ENCODE measurements around the gene USP40. TPM values are rescaled to one million over a fixed set of nuclear protein-coding genes. Genes with fewer than 3 reads are reported as not detected.

The USP40 gene
- total and polyA plus RNA-seq, 9 of the 15 experiments (the other 6 are each of a cell fraction or from before 2014, with no cell fraction given): 5.5 to 15.0 (median 9.3) TPM

DNA sequence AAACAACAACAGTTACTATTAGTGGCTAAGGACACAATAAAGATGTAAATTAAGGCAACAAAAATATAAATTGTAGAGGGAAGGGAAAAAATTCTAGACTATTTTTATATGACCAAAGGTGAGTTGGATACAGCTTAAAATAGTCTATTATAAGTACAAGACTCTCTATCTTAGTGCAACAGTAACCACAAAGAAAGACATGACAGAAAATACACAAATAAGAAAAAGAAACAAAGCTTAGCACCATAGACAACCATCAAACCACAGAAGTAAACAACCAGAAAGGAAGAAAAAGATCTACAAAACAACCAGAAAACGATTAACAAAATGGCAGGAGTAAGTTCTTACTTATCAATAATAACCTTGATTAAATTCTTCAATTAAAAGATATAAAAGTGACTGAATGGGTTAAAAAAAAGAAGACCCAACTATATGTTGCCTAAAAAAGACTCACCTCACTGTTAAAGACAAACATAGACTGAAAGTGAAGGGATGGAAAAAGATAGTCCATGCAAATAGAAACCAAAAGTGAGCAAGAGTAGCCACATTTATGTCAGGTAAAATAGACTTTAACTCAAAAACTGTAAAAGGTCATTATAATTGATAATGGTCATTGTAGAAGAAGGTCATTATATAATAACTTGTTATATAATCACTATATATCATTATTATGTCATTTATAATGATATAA, 62.5 kb downstream of the USP40 start:
- no TSS peak for BruUV-seq (replicated peaks)
- Histone ChIP-seq H3K4me1 (replicated peaks in 1 of 2; ENCODE audit: control insufficient read depth in 2 of 2, insufficient read depth in 2 of 2, low read length in 2 of 2) (no peaks in the 10 kb centered on the region), H3K27me3 (ENCODE audit: control insufficient read depth in 2 of 2, insufficient read depth in 2 of 2, low read length in 2 of 2) (no peaks in the 10 kb centered on the region), H3K79me2 (ENCODE audit: control insufficient read depth, insufficient read depth, low read length) (no peaks in the 10 kb centered on the region), H3K9me1 (ENCODE audit: control insufficient read depth, insufficient read depth, low read length) (no peaks in the 10 kb centered on the region), H4K20me1 (replicated peaks; ENCODE audit: control insufficient read depth, insufficient read depth, low read length) (no peaks in the 10 kb centered on the region), H3K36me3 (ENCODE audit: control insufficient read depth, insufficient read depth, low read length) (no peaks in the 10 kb centered on the region), H3K4me2 (ENCODE audit: insufficient read depth, low read length) (no peak overlapping the region), H3K27ac (ENCODE audit: extremely low read depth, low read depth, low read length) (no peak overlapping the region), H3K9me3 (replicated peaks; ENCODE audit: control insufficient read depth, insufficient read depth, low read depth, low read length) (no peaks in the 10 kb centered on the region), H3K9ac (ENCODE audit: insufficient read depth in 1 of 2, low read depth in 2 of 2, low read length in 2 of 2) (no peak overlapping the region), H3K4me3 (no peak overlapping the region), H2AFZ (ENCODE audit: low read depth, low read length) (no peak overlapping the region)
- DNase-seq (ENCODE audit: extremely low read depth in 1 of 4, low spot score in 3 of 4): no peak
- no peak for ATAC-seq
- no peak for FAIRE-seq
- intact Hi-C loops (cut with micrococcal nuclease): no loop called here
- ChIA-PET CTCF (ENCODE audit: low intra/inter-chr PET ratio) (no interaction called here), POLR2A (no interaction called here)
- in situ Hi-C loops (cut with MboI): no loop called here
- WGBS (ENCODE audit: insufficient coverage, low coverage, missing lambda C conversion rate): 0% methylated on average over 1 of the region's 1 CpG
- no peak for TF ChIP-seq CBX1 (IDR thresholded peaks at IDR 0.05; ENCODE audit: low read depth)
- no peak for TF ChIP-seq ZC3H4 (CRISPR knock-in tag; IDR thresholded peaks at IDR 0.05; ENCODE audit: borderline replicate concordance)
- TF ChIP-seq ZNF165 (CRISPR knock-in tag; IDR thresholded peaks at IDR 0.05; ENCODE audit: borderline replicate concordance): no peak
- TF ChIP-seq, protein P1, sequence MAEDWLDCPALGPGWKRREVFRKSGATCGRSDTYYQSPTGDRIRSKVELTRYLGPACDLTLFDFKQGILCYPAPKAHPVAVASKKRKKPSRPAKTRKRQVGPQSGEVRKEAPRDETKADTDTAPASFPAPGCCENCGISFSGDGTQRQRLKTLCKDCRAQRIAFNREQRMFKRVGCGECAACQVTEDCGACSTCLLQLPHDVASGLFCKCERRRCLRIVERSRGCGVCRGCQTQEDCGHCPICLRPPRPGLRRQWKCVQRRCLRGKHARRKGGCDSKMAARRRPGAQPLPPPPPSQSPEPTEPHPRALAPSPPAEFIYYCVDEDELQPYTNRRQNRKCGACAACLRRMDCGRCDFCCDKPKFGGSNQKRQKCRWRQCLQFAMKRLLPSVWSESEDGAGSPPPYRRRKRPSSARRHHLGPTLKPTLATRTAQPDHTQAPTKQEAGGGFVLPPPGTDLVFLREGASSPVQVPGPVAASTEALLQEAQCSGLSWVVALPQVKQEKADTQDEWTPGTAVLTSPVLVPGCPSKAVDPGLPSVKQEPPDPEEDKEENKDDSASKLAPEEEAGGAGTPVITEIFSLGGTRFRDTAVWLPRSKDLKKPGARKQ (CRISPR knock-in tag; IDR thresholded peaks at IDR 0.05): no peak
- no peak for TF ChIP-seq NFATC3 (IDR thresholded peaks at IDR 0.05)
- TF ChIP-seq, protein P2, sequence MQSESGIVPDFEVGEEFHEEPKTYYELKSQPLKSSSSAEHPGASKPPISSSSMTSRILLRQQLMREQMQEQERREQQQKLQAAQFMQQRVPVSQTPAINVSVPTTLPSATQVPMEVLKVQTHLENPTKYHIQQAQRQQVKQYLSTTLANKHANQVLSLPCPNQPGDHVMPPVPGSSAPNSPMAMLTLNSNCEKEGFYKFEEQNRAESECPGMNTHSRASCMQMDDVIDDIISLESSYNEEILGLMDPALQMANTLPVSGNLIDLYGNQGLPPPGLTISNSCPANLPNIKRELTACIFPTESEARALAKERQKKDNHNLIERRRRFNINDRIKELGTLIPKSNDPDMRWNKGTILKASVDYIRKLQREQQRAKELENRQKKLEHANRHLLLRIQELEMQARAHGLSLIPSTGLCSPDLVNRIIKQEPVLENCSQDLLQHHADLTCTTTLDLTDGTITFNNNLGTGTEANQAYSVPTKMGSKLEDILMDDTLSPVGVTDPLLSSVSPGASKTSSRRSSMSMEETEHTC (IDR thresholded peaks at IDR 0.05): no peak
- no peak for TF ChIP-seq DNMT1 (IDR thresholded peaks at IDR 0.05)
- TF ChIP-seq ASH1L (IDR thresholded peaks at IDR 0.05; ENCODE audit: borderline replicate concordance, low read depth, partially characterized antibody): no peak
- TF ChIP-seq, protein P3, sequence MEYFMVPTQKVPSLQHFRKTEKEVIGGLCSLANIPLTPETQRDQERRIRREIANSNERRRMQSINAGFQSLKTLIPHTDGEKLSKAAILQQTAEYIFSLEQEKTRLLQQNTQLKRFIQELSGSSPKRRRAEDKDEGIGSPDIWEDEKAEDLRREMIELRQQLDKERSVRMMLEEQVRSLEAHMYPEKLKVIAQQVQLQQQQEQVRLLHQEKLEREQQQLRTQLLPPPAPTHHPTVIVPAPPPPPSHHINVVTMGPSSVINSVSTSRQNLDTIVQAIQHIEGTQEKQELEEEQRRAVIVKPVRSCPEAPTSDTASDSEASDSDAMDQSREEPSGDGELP (CRISPR knock-in tag; IDR thresholded peaks at IDR 0.05; ENCODE audit: borderline replicate concordance): no peak
- TF ChIP-seq EGR1 (conservative IDR thresholded peaks at IDR 0.05): no peak
- TF ChIP-seq PHF8 (IDR thresholded peaks at IDR 0.05; ENCODE audit: borderline replicate concordance, low read length): no peak
- TF ChIP-seq TBL1XR1 (IDR thresholded peaks at IDR 0.05; ENCODE audit: low read length in 2 of 2): no peak
- TF ChIP-seq, protein P4, sequence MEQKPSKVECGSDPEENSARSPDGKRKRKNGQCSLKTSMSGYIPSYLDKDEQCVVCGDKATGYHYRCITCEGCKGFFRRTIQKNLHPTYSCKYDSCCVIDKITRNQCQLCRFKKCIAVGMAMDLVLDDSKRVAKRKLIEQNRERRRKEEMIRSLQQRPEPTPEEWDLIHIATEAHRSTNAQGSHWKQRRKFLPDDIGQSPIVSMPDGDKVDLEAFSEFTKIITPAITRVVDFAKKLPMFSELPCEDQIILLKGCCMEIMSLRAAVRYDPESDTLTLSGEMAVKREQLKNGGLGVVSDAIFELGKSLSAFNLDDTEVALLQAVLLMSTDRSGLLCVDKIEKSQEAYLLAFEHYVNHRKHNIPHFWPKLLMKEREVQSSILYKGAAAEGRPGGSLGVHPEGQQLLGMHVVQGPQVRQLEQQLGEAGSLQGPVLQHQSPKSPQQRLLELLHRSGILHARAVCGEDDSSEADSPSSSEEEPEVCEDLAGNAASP (IDR thresholded peaks at IDR 0.05): no peak
- no peak for TF ChIP-seq CXXC5 (CRISPR knock-in tag; IDR thresholded peaks at IDR 0.05)
- TF ChIP-seq SRSF9 (IDR thresholded peaks at IDR 0.05; ENCODE audit: borderline replicate concordance, low read depth, low read length): no peak
- TF ChIP-seq, protein P5, sequence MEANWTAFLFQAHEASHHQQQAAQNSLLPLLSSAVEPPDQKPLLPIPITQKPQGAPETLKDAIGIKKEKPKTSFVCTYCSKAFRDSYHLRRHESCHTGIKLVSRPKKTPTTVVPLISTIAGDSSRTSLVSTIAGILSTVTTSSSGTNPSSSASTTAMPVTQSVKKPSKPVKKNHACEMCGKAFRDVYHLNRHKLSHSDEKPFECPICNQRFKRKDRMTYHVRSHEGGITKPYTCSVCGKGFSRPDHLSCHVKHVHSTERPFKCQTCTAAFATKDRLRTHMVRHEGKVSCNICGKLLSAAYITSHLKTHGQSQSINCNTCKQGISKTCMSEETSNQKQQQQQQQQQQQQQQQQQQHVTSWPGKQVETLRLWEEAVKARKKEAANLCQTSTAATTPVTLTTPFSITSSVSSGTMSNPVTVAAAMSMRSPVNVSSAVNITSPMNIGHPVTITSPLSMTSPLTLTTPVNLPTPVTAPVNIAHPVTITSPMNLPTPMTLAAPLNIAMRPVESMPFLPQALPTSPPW (CRISPR knock-in tag; IDR thresholded peaks at IDR 0.05): no peak
